ENCODE measurements around the gene THSD4. TPM values are rescaled to one million over a fixed set of nuclear protein-coding genes. Genes with fewer than 3 reads are reported as not detected.

THSD4 gene
- total RNA-seq, 1 experiment from 2014 or later = 29.0 TPM

DNA sequence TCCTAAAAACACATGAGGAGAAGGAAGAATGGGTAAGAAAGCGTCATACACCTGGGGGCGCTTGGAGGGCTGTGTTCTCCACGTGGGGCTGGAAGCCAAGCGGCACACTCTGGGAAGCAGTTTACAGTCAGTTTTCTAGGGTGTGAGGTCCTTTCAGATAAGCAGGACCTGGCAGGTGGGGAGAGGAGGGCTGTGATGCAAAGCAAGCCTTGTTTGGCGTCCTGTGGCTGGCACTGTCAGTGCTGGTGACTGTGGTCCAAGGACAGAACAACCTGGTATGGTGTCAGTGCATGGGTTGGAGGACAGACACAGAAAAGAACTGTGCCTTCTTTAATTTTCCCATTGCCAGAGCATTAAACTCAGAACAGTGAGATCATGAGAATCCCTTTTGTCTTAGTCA lies 434.4 kb downstream of the THSD4 start:
- no peak for ATAC-seq
- H3K4me1 ChIP-seq (ENCODE audit: insufficient read depth, low read length) = no peaks in the 10 kb centered on the region
- ChIA-PET CTCF (no interaction called here), POLR2A (ENCODE audit: unreplicated experiment) (no interaction called here)
- H3K36me3 ChIP-seq (ENCODE audit: low read depth, low read length) = no peaks in the 10 kb centered on the region
- no peaks in the 10 kb centered on the region for H3K27me3 ChIP-seq (ENCODE audit: low read length)
- no peaks in the 10 kb centered on the region for H4K20me1 ChIP-seq (ENCODE audit: low read length)
- no peak overlapping the region for H3K4me3 ChIP-seq (ENCODE audit: low read length)
- intact Hi-C loops (cut with micrococcal nuclease) = no loop called here
- no TSS peak for BruUV-seq (replicated peaks)
- no peak for DNase-seq
- H3K4me2 ChIP-seq (ENCODE audit: low read length) = no peak overlapping the region
- H3K9ac ChIP-seq (ENCODE audit: low read length) = no peak overlapping the region
- H3K79me2 ChIP-seq (ENCODE audit: low read length) = no peaks in the 10 kb centered on the region
- H3K9me3 ChIP-seq (ENCODE audit: low read length) = no peaks in the 10 kb centered on the region
- H3F3A ChIP-seq (ENCODE audit: low read length, unreplicated experiment) = no peaks in the 10 kb centered on the region
- TF ChIP-seq EZH2 (IDR thresholded peaks at IDR 0.05; ENCODE audit: low read length, unreplicated experiment) = no peak
- H2AFZ ChIP-seq (ENCODE audit: low read length) = no peak overlapping the region
- H3K27ac ChIP-seq (ENCODE audit: low read length) = no peak overlapping the region
- H3K9me2 ChIP-seq (replicated peaks; ENCODE audit: low read length) = no peaks in the 10 kb centered on the region

DNA sequence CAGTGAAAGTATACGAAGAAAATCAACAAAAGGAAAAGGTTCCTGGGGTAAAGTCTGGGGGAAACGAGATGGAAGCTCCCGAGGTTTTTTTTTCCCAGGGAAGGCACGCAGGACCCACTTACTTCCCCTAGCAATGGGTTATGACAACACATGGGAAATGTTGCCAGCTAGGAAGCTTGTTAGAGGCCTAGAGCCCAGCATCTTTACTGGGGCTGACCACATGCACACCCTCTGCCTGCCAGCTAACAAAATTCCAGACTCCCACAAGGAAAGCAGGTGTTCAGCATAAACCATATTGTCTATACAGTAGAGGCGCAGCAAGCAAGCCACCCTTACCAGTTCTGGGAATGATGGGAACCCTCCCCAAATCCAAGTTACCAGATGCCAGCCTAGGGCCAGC lies 436.3 kb downstream of the THSD4 start:
- H3K4me3 ChIP-seq (ENCODE audit: low read length) = no peak overlapping the region
- ATAC-seq (no peak), DNase-seq (no peak)
- H4K20me1 ChIP-seq (ENCODE audit: low read length) = no peaks in the 10 kb centered on the region
- no peaks in the 10 kb centered on the region for H3K4me1 ChIP-seq (ENCODE audit: insufficient read depth, low read length)
- H3K9ac ChIP-seq (ENCODE audit: low read length) = no peak overlapping the region
- no peak overlapping the region for H2AFZ ChIP-seq (ENCODE audit: low read length)
- no peak overlapping the region for H3K27ac ChIP-seq (ENCODE audit: low read length)
- no peaks in the 10 kb centered on the region for H3K79me2 ChIP-seq (ENCODE audit: low read length)
- H3F3A ChIP-seq (ENCODE audit: low read length, unreplicated experiment) = no peaks in the 10 kb centered on the region
- no peaks in the 10 kb centered on the region for H3K9me3 ChIP-seq (ENCODE audit: low read length)
- no peaks in the 10 kb centered on the region for H3K27me3 ChIP-seq (ENCODE audit: low read length)
- intact Hi-C loops (cut with micrococcal nuclease) = no loop called here
- H3K9me2 ChIP-seq (replicated peaks; ENCODE audit: low read length) = no peaks in the 10 kb centered on the region
- ChIA-PET POLR2A (ENCODE audit: unreplicated experiment) (no interaction called here), CTCF (no interaction called here)
- no peaks in the 10 kb centered on the region for H3K36me3 ChIP-seq (ENCODE audit: low read depth, low read length)
- BruUV-seq (replicated peaks) = no TSS peak
- TF ChIP-seq EZH2phosphoT487 (IDR thresholded peaks at IDR 0.05; ENCODE audit: borderline replicate concordance, low read length) (no peak), EZH2 (IDR thresholded peaks at IDR 0.05; ENCODE audit: low read length, unreplicated experiment) (no peak)
- TF ChIP-seq, protein P1, sequence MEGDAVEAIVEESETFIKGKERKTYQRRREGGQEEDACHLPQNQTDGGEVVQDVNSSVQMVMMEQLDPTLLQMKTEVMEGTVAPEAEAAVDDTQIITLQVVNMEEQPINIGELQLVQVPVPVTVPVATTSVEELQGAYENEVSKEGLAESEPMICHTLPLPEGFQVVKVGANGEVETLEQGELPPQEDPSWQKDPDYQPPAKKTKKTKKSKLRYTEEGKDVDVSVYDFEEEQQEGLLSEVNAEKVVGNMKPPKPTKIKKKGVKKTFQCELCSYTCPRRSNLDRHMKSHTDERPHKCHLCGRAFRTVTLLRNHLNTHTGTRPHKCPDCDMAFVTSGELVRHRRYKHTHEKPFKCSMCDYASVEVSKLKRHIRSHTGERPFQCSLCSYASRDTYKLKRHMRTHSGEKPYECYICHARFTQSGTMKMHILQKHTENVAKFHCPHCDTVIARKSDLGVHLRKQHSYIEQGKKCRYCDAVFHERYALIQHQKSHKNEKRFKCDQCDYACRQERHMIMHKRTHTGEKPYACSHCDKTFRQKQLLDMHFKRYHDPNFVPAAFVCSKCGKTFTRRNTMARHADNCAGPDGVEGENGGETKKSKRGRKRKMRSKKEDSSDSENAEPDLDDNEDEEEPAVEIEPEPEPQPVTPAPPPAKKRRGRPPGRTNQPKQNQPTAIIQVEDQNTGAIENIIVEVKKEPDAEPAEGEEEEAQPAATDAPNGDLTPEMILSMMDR (conservative IDR thresholded peaks at IDR 0.05; ENCODE audit: low read depth, low read length) = no peak
- no peak overlapping the region for H3K4me2 ChIP-seq (ENCODE audit: low read length)

DNA sequence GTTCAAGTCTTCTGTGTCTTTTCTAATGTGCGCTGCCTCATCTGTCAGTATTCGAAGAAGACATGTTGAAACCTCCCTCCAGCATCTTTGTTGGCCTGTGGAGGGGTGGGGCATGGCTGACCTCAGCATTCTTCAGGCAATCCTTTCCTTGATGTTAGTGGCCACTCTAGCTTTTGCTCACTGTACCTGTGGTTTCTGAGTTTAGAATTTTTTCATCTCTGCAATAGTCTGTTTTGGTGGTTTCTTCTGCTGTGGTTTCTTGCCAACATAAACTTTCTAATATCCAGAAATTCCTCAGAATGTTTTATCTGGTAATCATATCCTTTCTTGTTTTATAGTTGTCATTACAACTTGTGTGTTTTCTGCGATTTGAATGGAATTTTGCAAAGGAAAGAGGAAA lies 443.8 kb downstream of the THSD4 start:
- Histone ChIP-seq H4K20me1 (ENCODE audit: low read length) (peaks cover 3% of the 10 kb centered on the region; the same call in 1 of the 2 replicates), H3K4me2 (ENCODE audit: low read length) (peak overlapping the region; percentile 8; the same call in 1 of the 2 replicates), H2AFZ (ENCODE audit: low read length) (no peak overlapping the region), H3K9ac (ENCODE audit: low read length) (no peak overlapping the region), H3F3A (ENCODE audit: low read length, unreplicated experiment) (peaks cover 5% of the 10 kb centered on the region), H3K4me1 (ENCODE audit: insufficient read depth, low read length) (peaks cover 40% of the 10 kb centered on the region), H3K4me3 (ENCODE audit: low read length) (no peak overlapping the region), H3K27ac (ENCODE audit: low read length) (peak overlapping the region; percentile 43), H3K9me3 (ENCODE audit: low read length) (no peaks in the 10 kb centered on the region), H3K79me2 (ENCODE audit: low read length) (no peaks in the 10 kb centered on the region), H3K36me3 (ENCODE audit: low read depth, low read length) (peaks cover 6% of the 10 kb centered on the region; the same call in 1 of the 2 replicates), H3K27me3 (ENCODE audit: low read length) (no peaks in the 10 kb centered on the region), H3K9me2 (replicated peaks; ENCODE audit: low read length) (no peaks in the 10 kb centered on the region)
- BruUV-seq (replicated peaks) = no TSS peak
- ChIA-PET CTCF (no interaction called here), POLR2A (ENCODE audit: unreplicated experiment) (no interaction called here)
- intact Hi-C loops (cut with micrococcal nuclease) = no loop called here
- ATAC-seq (peak; percentile 52), DNase-seq (peak; percentile 63)
- TF ChIP-seq EZH2 (IDR thresholded peaks at IDR 0.05; ENCODE audit: low read length, unreplicated experiment) = no peak
- TF ChIP-seq, protein P1 (conservative IDR thresholded peaks at IDR 0.05; ENCODE audit: low read depth, low read length) = no peak
